Right renal cortex interstitium (tissue), 3 donors: ENCODE data around the gene POU4F2. TPM values are rescaled to one million over a fixed set of nuclear protein-coding genes. Genes with fewer than 3 reads are reported as not detected.

Experiments
- DNase-seq, 3 donors: peaks; one replicate each; pipeline ENCODE4 v3.0.0-alpha.2; 2013; ENCODE audit warnings: low read depth in 3 of 3, low spot score in 2 of 3
- polyA plus RNA-seq, 3 donors: library from polyadenylated mRNA; unstranded; fragments of 120-200 nt; gene quantifications; one replicate each; pipeline ENCODE4 v1.2.1, GENCODE V29; 2013; ENCODE audit not compliant: insufficient read length in 3 of 3

The POU4F2 gene, protein sequence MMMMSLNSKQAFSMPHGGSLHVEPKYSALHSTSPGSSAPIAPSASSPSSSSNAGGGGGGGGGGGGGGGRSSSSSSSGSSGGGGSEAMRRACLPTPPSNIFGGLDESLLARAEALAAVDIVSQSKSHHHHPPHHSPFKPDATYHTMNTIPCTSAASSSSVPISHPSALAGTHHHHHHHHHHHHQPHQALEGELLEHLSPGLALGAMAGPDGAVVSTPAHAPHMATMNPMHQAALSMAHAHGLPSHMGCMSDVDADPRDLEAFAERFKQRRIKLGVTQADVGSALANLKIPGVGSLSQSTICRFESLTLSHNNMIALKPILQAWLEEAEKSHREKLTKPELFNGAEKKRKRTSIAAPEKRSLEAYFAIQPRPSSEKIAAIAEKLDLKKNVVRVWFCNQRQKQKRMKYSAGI
- polyA plus RNA-seq, result not detected

DNA sequence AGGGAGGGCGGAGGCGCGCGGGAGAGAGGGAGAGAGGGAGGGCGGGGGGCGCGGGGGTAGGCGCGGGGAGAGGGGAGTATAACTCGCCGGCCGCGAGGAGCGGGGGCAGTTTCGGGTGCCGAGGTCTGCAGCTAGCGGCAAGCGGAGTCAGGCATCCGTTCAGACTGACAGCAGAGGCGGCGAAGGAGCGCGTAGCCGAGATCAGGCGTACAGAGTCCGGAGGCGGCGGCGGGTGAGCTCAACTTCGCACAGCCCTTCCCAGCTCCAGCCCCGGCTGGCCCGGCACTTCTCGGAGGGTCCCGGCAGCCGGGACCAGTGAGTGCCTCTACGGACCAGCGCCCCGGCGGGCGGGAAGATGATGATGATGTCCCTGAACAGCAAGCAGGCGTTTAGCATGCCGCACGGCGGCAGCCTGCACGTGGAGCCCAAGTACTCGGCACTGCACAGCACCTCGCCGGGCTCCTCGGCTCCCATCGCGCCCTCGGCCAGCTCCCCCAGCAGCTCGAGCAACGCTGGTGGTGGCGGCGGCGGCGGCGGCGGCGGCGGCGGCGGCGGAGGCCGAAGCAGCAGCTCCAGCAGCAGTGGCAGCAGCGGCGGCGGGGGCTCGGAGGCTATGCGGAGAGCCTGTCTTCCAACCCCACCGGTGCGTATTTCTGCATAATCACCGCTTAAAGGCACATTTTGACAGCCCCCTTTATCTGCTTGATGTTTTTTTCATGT, at the start of gene POU4F2:
TSS of gene POU4F2 (plus strand) at position 108 of the 720 bp plus-strand sequence. CDS start at position 356, 248 bp downstream.
- DNase-seq, result no peak

GRCh38 chr4:146590801-146591200, 47.9 kb upstream of the POU4F2 start:
- no peak for DNase-seq

- no peak for DNase-seq
Observed at GRCh38 chr4:146592019-146592418, 46.7 kb upstream of the POU4F2 start.

DNA sequence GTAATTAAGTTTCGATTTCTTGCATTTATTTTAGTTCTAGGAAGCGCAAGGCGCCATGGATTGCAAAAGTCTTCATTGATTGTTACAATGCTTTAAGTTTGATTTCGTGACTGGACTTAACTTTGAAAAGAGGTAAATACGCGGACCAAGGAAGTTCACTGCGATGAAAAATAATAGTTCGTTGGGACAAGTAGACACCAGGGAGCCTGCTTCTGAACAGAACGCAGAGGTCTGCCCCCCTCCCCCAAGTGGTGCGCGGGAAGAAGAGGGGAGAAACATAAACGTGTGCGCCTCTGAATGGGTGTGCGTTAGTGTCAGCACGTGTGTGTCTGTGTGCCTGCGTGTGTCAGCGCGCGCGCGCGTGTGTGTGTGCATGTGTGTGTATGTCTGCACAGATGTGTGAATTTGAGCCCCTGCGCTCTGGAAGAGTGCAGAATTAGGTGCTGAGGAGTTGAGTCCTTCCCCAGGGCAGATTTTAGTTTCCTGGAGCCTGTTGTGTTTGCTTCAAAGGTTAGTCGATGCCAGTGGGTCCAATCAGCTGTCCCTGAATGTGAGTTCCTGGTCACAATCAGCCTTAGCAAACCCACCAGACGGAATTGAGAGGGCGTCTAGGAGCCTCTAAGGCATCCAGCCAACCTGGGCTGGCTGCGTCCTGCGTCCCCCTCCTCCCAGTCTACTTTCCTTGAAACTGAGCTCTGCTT, 5.8 kb upstream of the POU4F2 start:
- no peak for DNase-seq

DNA sequence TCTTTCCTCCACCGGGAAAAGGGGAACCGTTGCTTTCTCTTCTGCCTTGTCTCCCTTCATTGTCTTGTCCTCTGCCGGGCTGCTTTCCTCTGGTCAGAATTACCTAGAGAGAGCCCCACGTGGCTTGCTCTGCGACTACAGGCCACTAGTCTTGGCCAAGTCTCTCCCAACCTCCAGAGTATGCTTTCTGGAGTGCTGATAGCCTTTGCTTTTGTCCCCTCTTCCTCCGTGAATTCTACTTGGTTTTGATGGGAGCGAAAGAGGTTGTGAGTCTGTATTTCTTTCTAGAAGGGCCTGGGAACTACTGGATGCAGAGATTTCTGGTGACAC, 5.3 kb upstream of the POU4F2 start:
- DNase-seq, result no peak

DNA sequence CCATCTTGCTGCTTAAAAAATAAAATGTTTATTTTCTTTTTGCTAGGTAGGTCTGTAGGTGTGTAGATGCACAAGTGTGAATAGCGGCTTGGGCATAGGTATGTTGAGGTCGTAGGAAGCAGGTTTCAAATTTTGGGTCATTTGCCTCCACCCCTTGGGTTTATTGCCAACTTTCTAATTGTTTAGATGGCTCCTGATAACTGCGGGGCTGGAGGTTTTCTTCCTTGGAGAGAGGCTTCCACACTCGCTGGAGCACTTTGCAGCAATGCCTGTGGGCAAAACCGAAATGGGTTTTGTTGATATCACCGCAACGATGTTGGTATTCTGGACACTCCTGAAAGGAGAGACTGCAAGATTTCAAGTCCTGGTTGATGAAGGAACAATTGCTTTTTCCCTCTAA, 3.9 kb upstream of the POU4F2 start:
- DNase-seq, result no peak

GRCh38 chr4:146637621-146638332, 916 bp upstream of the POU4F2 start:
- DNase-seq, result no peak

GRCh38 chr4:146638333-146638785, 334 bp upstream of the POU4F2 start:
- DNase-seq, result no peak

GRCh38 chr4:146639506-146639932, 826 bp downstream of the POU4F2 start:
- DNase-seq, result no peak

GRCh38 chr4:146640021-146640464, 1.4 kb downstream of the POU4F2 start:
- no peak for DNase-seq

DNA sequence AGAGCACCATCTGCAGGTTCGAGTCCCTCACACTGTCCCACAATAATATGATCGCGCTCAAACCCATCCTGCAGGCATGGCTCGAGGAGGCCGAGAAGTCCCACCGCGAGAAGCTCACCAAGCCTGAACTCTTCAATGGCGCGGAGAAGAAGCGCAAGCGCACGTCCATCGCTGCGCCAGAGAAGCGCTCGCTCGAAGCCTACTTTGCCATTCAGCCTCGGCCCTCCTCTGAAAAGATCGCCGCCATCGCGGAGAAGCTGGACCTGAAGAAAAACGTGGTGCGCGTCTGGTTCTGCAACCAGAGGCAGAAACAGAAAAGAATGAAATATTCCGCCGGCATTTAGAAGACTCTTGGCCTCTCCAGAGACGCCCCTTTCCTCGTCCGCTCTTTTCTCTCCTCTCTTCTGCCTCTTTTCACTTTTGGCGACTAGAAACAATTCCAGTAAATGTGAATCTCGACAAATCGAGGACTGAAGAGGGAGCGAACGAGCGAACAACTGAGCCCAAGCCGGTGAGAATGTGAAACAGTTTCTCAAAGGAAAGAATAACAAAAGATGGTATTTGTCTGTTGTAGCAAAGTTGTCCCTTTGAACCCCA, 1.9 kb downstream of the POU4F2 start:
- DNase-seq, result no peak

GRCh38 chr4:146641762-146642161, 3.1 kb downstream of the POU4F2 start:
- no peak for DNase-seq

DNA sequence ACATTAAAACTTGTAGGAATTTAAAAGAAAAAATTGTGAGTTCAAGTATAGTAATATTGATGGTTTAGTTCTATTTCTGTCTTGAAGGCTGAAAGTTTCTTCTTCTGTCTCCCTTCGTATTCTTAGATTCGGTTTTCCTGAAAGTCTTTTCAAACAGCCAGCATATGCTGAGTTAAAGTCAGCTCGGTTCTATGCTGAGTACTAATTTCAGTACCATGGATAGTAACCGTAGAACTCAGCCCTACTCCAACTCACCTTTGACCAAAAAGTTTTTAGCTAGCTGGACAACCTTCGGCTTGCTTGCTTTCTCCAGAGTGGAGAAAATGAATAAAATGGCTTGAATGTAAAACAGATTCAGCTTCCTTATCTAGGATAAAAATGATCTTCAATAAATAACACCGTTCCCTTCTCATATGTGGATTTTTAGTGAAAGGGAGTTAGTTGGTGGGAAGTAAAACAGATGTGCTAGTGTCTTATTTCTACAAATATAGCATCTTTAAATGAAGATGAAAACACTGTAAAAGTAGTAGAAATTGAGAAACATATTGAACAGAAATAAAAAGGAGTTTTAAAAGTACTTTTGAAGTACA, 5.2 kb downstream of the POU4F2 start:
- DNase-seq, result peak in 2 of 3 donors; percentile 25 to 38

GRCh38 chr4:146645921-146646320, 7.2 kb downstream of the POU4F2 start:
- no peak for DNase-seq

DNA sequence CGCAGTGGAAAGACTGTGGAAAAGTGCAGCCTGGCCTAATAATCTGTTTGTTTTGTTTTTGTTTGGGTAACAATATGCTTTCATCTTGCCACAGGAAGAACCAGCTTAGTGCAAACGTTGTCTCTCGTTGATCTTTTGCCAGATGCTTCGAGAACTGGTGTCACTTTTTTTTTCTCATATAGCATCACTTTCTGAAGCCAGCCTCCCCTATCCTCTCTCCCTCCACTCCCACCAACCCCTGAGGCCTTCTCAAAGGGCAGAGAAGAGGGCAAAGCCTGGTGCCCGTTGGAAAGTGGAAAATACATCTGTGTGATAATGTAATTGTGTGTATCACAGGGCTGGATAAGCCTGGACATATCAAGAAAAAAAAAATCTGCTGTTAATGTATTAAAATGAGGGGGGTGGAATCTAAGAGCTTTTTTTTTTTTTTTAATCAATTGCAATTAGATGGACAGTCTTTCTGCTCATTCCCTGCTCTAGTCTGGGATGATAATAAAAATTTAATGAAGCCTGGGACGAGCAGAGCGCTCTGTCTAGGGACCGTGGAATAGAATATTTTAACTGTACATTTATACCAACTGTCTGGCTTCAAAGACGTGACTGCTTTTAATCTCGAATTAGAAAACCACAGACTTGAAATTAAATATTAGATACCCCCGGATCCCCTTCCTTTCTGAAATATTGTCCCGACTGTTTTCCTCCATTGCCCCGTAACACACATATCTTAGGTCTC, 8.1 kb downstream of the POU4F2 start:
- no peak for DNase-seq

DNA sequence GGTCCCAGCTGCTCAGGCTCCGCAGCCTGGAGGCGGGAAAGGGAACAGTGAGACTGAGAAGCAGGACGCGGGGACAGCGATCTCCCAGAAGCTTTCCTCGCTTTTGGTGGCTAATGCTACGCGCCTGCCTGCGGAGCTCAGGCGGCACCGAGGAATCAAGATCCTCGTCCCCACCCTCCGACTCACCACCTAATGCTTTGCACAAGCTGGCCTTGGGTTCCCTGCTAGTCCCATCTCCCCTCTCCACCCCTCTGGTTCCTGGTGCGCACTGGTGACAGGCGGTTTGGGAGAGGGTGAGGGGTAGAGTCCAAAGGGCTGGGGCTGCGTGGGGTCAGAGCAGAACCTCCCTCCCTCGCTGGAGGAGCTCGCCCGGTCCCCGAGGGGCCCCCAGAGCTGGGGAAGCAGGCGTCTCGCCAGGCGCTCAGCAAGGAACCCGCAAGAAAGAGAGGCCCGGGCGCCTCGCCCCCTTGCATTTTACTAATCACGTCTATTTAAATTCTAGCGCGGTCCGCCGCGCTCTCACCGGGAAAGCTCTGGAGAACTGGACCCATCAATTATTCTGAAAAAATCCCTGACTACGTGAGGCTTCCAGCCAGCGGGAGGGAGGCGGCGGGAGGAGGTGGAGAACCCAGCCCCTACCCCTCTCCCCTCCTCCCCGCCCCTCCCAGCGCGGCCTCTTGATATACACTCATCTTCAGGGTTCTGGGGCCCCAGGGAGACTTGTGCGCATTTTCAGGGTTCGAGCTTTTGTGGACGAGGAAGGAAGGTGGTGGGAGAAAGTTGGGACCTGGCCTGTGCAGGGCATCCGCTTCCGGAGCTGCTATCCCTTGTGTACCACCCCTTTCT, 9.1 kb downstream of the POU4F2 start:
- no peak for DNase-seq

DNA sequence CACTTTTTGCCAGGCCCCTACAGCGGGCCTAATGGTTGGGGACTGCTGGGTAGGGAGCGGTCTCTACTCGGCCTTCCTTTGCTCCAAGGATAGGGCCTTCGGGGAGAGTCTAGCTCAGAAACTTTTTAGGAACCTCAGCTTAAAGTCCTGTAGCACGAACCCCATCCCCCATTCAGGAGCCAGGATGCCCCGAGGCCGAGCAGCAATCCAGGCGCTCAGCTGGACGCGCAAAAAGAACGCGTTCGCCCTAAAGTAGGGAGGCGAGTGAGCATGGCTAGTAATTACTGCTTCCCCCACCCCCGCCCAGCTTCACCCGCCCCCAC, 9.7 kb downstream of the POU4F2 start:
- no peak for DNase-seq

GRCh38 chr4:146649232-146649631, 10.5 kb downstream of the POU4F2 start:
- DNase-seq, result no peak
